GM12878 (cell line): Measurements from ENCODE around the gene ADAM15. TPM values are rescaled to one million over a fixed set of nuclear protein-coding genes. Genes with fewer than 3 reads are reported as not detected.

Experiments
- CHD2 ChIP-seq: IDR thresholded peaks from 2 replicates; pipeline ENCODE4 v1.6.1; 2011; ENCODE audit warnings: low read depth, low read length, improper control_type of control experiment, borderline replicate concordance
- CTCF ChIP-seq, 3 experiments: IDR thresholded peaks in 2 of 3; conservative IDR thresholded peaks in 1 of 3; 2 replicates each; pipeline ENCODE4 v1.5.1; 2011; ENCODE audit warnings: low read depth in 3 of 3, low read length in 3 of 3, mild to moderate bottlenecking in 3 of 3, control low read depth in 2 of 3, moderate library complexity in 2 of 3, inconsistent platforms in 1 of 3, mixed read lengths in 1 of 3; ENCODE audit not compliant: control insufficient read depth in 2 of 3, insufficient read depth in 1 of 3; ENCODE audit errors: extremely low read depth in 1 of 3
- E4F1 ChIP-seq: fragments of 450-650 bp; IDR thresholded peaks from 2 replicates; pipeline ENCODE4 v1.6.1; 2018; ENCODE audit warnings: borderline replicate concordance, mild to moderate bottlenecking; ENCODE audit not compliant: partially characterized antibody
- IKZF2 ChIP-seq, 2 experiments: fragments of 450-650 bp; IDR thresholded peaks; 2 replicates each; pipeline ENCODE4 v1.6.1; 2017; ENCODE audit warnings: mild to moderate bottlenecking in 2 of 2, moderate library complexity in 2 of 2
- LARP7 ChIP-seq: fragments of 450-650 bp; IDR thresholded peaks from 2 replicates; pipeline ENCODE4 v1.6.1; 2017; ENCODE audit warnings: mild to moderate bottlenecking
- MXI1 ChIP-seq: fragments of 150-350 bp; IDR thresholded peaks from 2 replicates; pipeline ENCODE4 v1.6.1; 2011; ENCODE audit warnings: low read depth, mild to moderate bottlenecking, inconsistent platforms, low read length, improper control_type of control experiment
- MYB ChIP-seq: fragments of 150-350 bp; IDR thresholded peaks from 2 replicates; pipeline ENCODE4 v1.6.1; 2014; ENCODE audit warnings: mild to moderate bottlenecking, low read depth, low read length, borderline replicate concordance
- PML ChIP-seq: IDR thresholded peaks from 2 replicates; pipeline ENCODE4 v1.6.1; 2012; ENCODE audit warnings: low read length, inconsistent platforms
- SMAD5 ChIP-seq: IDR thresholded peaks from 2 replicates; pipeline ENCODE4 v1.6.1; 2016; ENCODE audit warnings: antibody characterized with exemption, low read depth
- SP1 ChIP-seq: IDR thresholded peaks from one replicate; pipeline ENCODE4 v1.6.1; 2011; ENCODE audit warnings: low read depth, low read length
- polyA plus RNA-seq, 11 experiments: library from polyadenylated mRNA; depleted of rRNA in 4 of 11; unstranded in 6 of 11; stranded (reverse) in 5 of 11; fragments of >200 nt; fragmentation: Nextera tagmentation in 4 of 11; fragmentation: Illumina TruSeq in 1 of 11; extraction: Ambion mirVana in 4 of 11; extraction: Trizol in 1 of 11; gene quantifications; 1 replicate in 1 of 11; 2 replicates in 10 of 11; pipeline versions ENCODE4 v1.2.1 to v1.2.3, GENCODE V29; 2011 to 2016; ENCODE audit warnings: inconsistent platforms in 2 of 11, missing spikeins in 2 of 11, low read depth in 1 of 11
- total RNA-seq, 4 experiments: library from RNA; depleted of rRNA in 3 of 4; stranded (reverse); fragments of >200 nt in 3 of 4; fragmentation: Illumina TruSeq in 1 of 4; extraction: Trizol in 1 of 4; gene quantifications; 2 replicates each; pipeline versions ENCODE4 v1.2.1 to v1.2.3, GENCODE V29; 2013 to 2021

Gene ADAM15
- total and polyA plus RNA-seq, 10 of the 15 experiments (the other 5 are each of a cell fraction or from before 2014, with no cell fraction given): 0.29 to 38.8 (median 14.7) TPM

GRCh38 chr1:155108296-155108695 lies 57.2 kb downstream of the ADAM15 start (continued):
- TF ChIP-seq SMAD5 (no peak), MXI1 (no peak), CHD2 (no peak), IKZF2 (IDR thresholded peaks at IDR 0.05) (no peak), SP1 (no peak), PML (no peak), E4F1 (no peak), MYB (no peak), CTCF (IDR thresholded peaks at IDR 0.05 in 2 of 3, conservative IDR thresholded peaks at IDR 0.05 in 1 of 3; ENCODE audit: control insufficient read depth in 2 of 3, extremely low read depth in 1 of 3, insufficient read depth in 1 of 3, low read depth in 3 of 3, low read length in 3 of 3) (no peak), LARP7 (no peak)
